HEK293 (cell line): ENCODE data around the gene AGGF1.
A peak's percentile ranks its signal among the peaks of the same experiment; 100 is the strongest.
"Not testable (repeated sequence)": the region's sequence is repeated elsewhere in the genome, so short reads cannot be mapped to it uniquely, and the experiment has no call there.

Experiments used
- CTCF ChIA-PET: fragments of 350-600 bp; formaldehyde crosslinking; extraction: SDS; loops from one replicate; lab custom pipeline; 2021; ENCODE audit warnings: antibody characterized with exemption; lab: Yijun Ruan, JAX
- POLR2A ChIA-PET: fragments of 300-600 bp; formaldehyde crosslinking; extraction: SDS; loops from one replicate; lab custom pipeline; 2020; ENCODE audit warnings: antibody characterized with exemption, inconsistent platforms; lab: Yijun Ruan, JAX
- H3K27ac ChIP-seq: fragments of 200-500 bp; sonication (Bioruptor generic); 2 replicates; pipeline ENCODE4 v1.5.1; 2014; ENCODE audit warnings: low read depth, low read length, control low read depth, inconsistent platforms; ENCODE audit errors: extremely low read depth
- H3K36me3 ChIP-seq, 2 experiments: fragments of 200-500 bp in 1 of 2; sonication (Bioruptor generic) in 1 of 2; 1 replicate in 1 of 2; 2 replicates in 1 of 2; pipeline ENCODE4 v1.5.1; 2014 to 2017; ENCODE audit warnings: inconsistent platforms in 2 of 2, low read length in 2 of 2; ENCODE audit not compliant: control insufficient read depth in 2 of 2, insufficient read depth in 1 of 2
- H3K4me1 ChIP-seq: fragments of 200-500 bp; sonication (Bioruptor generic); 2 replicates; pipeline ENCODE4 v1.5.1; 2014; ENCODE audit warnings: mild to moderate bottlenecking, low read length, inconsistent platforms; ENCODE audit not compliant: control insufficient read depth, insufficient read depth
- H3K4me3 ChIP-seq: 2 replicates; pipeline ENCODE4 v1.5.1; 2011; ENCODE audit warnings: low read depth, mild to moderate bottlenecking, control low read depth, low read length, moderate library complexity
- H3K9me3 ChIP-seq: fragments of 200-500 bp; sonication (Bioruptor generic); 2 replicates; pipeline ENCODE4 v1.5.1; 2014; ENCODE audit warnings: low read depth, low read length, inconsistent platforms; ENCODE audit not compliant: control insufficient read depth, insufficient read depth
- GLI2 ChIP-seq: fragments of 450-650 bp; formaldehyde crosslinking; IDR thresholded peaks from 2 replicates; pipeline ENCODE4; 2017; ENCODE audit warnings: missing biosample characterization, missing genetic modification characterization, low read depth, borderline replicate concordance
- HOXC10 ChIP-seq: sonication (generic); formaldehyde crosslinking; IDR thresholded peaks from 2 replicates; pipeline ENCODE4 v1.8.1; 2023; ENCODE audit warnings: mild to moderate bottlenecking, missing genetic modification reagents
- KLF16 ChIP-seq: fragments of 450-650 bp; formaldehyde crosslinking; IDR thresholded peaks from 2 replicates; pipeline ENCODE4 v1.5.1; 2017; ENCODE audit warnings: missing biosample characterization, missing genetic modification characterization
- ZBTB8A ChIP-seq: fragments of 450-650 bp; formaldehyde crosslinking; IDR thresholded peaks from 2 replicates; pipeline ENCODE4 v1.5.1; 2016; ENCODE audit warnings: missing biosample characterization, missing genetic modification characterization
- ZFP41 ChIP-seq: fragments of 450-650 bp; formaldehyde crosslinking; IDR thresholded peaks from 2 replicates; pipeline ENCODE4 v1.5.1; 2016; ENCODE audit warnings: missing biosample characterization, missing genetic modification characterization, borderline replicate concordance
- ZIC2 ChIP-seq: fragments of 450-650 bp; formaldehyde crosslinking; IDR thresholded peaks from 2 replicates; pipeline ENCODE4 v1.5.1; 2016; ENCODE audit warnings: missing biosample characterization, missing genetic modification characterization
- ZNF138 ChIP-seq: fragments of 450-650 bp; formaldehyde crosslinking; IDR thresholded peaks from 2 replicates; pipeline ENCODE4 v1.5.1; 2016; ENCODE audit warnings: missing biosample characterization, missing genetic modification characterization, borderline replicate concordance
- ZNF202 ChIP-seq: fragments of 450-650 bp; formaldehyde crosslinking; IDR thresholded peaks from 2 replicates; pipeline ENCODE4 v1.5.1; 2016; ENCODE audit warnings: missing biosample characterization, missing genetic modification characterization, borderline replicate concordance
- ZNF214 ChIP-seq: fragments of 450-650 bp; formaldehyde crosslinking; IDR thresholded peaks from 2 replicates; pipeline ENCODE4 v1.5.1; 2017; ENCODE audit warnings: missing biosample characterization, mild to moderate bottlenecking, missing genetic modification characterization, borderline replicate concordance
- ZNF223 ChIP-seq: fragments of 450-650 bp; formaldehyde crosslinking; IDR thresholded peaks from 2 replicates; pipeline ENCODE4 v1.5.1; 2016; ENCODE audit warnings: missing biosample characterization, missing genetic modification characterization
- ZNF266 ChIP-seq: fragments of 450-650 bp; formaldehyde crosslinking; IDR thresholded peaks from 2 replicates; pipeline ENCODE4 v1.5.1; 2016; ENCODE audit warnings: missing biosample characterization, missing genetic modification characterization, low read depth
- ZNF292 ChIP-seq: fragments of 450-650 bp; formaldehyde crosslinking; IDR thresholded peaks from 2 replicates; pipeline ENCODE4 v1.5.1; 2016; ENCODE audit warnings: low read depth, missing biosample characterization, missing genetic modification characterization, borderline replicate concordance
- ZNF302 ChIP-seq: fragments of 450-650 bp; formaldehyde crosslinking; IDR thresholded peaks from 2 replicates; pipeline ENCODE4 v1.5.1; 2016; ENCODE audit warnings: missing biosample characterization, missing genetic modification characterization, low read depth
- ZNF335 ChIP-seq: fragments of 450-650 bp; formaldehyde crosslinking; conservative IDR thresholded peaks from 2 replicates; pipeline ENCODE4 v1.5.1; 2016; ENCODE audit warnings: missing biosample characterization, missing genetic modification characterization
- ZNF510 ChIP-seq: fragments of 450-650 bp; formaldehyde crosslinking; IDR thresholded peaks from 2 replicates; pipeline ENCODE4 v1.5.1; 2018; ENCODE audit warnings: mild to moderate bottlenecking, missing genetic modification characterization, missing biosample characterization; ENCODE audit not compliant: insufficient replicate concordance
- ZNF549 ChIP-seq: fragments of 450-650 bp; IDR thresholded peaks from 2 replicates; pipeline ENCODE4 v1.5.1; 2018; ENCODE audit warnings: missing biosample characterization, missing genetic modification characterization, mild to moderate bottlenecking, inconsistent platforms, moderate library complexity
- ZNF560 ChIP-seq: fragments of 450-650 bp; formaldehyde crosslinking; IDR thresholded peaks from 2 replicates; pipeline ENCODE4 v1.5.1; 2017; ENCODE audit warnings: missing biosample characterization, missing genetic modification characterization, borderline replicate concordance
- ZNF585B ChIP-seq: fragments of 450-650 bp; formaldehyde crosslinking; IDR thresholded peaks from 2 replicates; pipeline ENCODE4 v1.5.1; 2016; ENCODE audit warnings: missing biosample characterization, missing genetic modification characterization
- TF ChIP-seq, protein P1 (sequence below): fragments of 450-650 bp; formaldehyde crosslinking; IDR thresholded peaks from 2 replicates; pipeline ENCODE4 v1.5.1; 2016; ENCODE audit warnings: missing biosample characterization, missing genetic modification characterization
- TF ChIP-seq, protein P2 (sequence below): fragments of 450-650 bp; formaldehyde crosslinking; IDR thresholded peaks from 2 replicates; pipeline ENCODE4 v1.5.1; 2017; ENCODE audit warnings: missing biosample characterization, missing genetic modification characterization
- TF ChIP-seq, protein P3 (sequence below): fragments of 450-650 bp; formaldehyde crosslinking; IDR thresholded peaks from 2 replicates; pipeline ENCODE4 v1.5.1; 2017; ENCODE audit warnings: missing biosample characterization, mild to moderate bottlenecking, missing genetic modification characterization, moderate library complexity

The AGGF1 gene

GRCh38 chr5:77076961-77077828 lies 47.0 kb downstream of the AGGF1 start (continued):
- TF ChIP-seq ZNF266 (tag by site-specific recombination) (no peak), ZBTB8A (tag by site-specific recombination) (peak; percentile 88), ZFP41 (tag by site-specific recombination) (no peak), ZNF585B (no peak), ZNF335 (tag by site-specific recombination) (peak; percentile 70), ZIC2 (tag by site-specific recombination) (peak; percentile 19; the same call in 1 of the 2 replicates), ZNF302 (tag by site-specific recombination) (no peak), ZNF510 (tag by site-specific recombination) (no peak), ZNF138 (tag by site-specific recombination) (no peak)
- TF ChIP-seq, protein P1, sequence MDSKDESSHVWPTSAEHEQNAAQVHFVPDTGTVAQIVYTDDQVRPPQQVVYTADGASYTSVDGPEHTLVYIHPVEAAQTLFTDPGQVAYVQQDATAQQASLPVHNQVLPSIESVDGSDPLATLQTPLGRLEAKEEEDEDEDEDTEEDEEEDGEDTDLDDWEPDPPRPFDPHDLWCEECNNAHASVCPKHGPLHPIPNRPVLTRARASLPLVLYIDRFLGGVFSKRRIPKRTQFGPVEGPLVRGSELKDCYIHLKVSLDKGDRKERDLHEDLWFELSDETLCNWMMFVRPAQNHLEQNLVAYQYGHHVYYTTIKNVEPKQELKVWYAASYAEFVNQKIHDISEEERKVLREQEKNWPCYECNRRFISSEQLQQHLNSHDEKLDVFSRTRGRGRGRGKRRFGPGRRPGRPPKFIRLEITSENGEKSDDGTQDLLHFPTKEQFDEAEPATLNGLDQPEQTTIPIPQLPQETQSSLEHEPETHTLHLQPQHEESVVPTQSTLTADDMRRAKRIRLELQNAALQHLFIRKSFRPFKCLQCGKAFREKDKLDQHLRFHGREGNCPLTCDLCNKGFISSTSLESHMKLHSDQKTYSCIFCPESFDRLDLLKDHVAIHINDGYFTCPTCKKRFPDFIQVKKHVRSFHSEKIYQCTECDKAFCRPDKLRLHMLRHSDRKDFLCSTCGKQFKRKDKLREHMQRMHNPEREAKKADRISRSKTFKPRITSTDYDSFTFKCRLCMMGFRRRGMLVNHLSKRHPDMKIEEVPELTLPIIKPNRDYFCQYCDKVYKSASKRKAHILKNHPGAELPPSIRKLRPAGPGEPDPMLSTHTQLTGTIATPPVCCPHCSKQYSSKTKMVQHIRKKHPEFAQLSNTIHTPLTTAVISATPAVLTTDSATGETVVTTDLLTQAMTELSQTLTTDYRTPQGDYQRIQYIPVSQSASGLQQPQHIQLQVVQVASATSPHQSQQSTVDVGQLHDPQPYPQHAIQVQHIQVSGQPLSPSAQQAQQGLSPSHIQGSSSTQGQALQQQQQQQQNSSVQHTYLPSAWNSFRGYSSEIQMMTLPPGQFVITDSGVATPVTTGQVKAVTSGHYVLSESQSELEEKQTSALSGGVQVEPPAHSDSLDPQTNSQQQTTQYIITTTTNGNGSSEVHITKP (tag by site-specific recombination): no peak

GRCh38 chr5:77077829-77078176 lies 47.6 kb downstream of the AGGF1 start:
- Histone ChIP-seq H3K27ac (peak overlapping the region; percentile 85; the same call in 1 of the 2 replicates), H3K36me3 (peaks cover 0 to 27% of the 10 kb centered on the region in 2 experiments; a peak in 2 of 3 replicates), H3K4me3 (peak overlapping the region; percentile 34; the same call in 1 of the 2 replicates), H3K9me3 (no peaks in the 10 kb centered on the region), H3K4me1 (peaks cover 3% of the 10 kb centered on the region)
- TF ChIP-seq ZIC2 (tag by site-specific recombination) (no peak), HOXC10 (no peak), ZNF223 (tag by site-specific recombination) (0 out of 2 replicates have a peak, but pooled peaks have one; percentile 36), ZNF214 (no peak)
- POLR2A ChIA-PET: interaction anchor here (1.6 to 1.9 kb wide), 3 partner anchors 8 to 48 kb away, joined by 4 to 10 read pairs (median 10); partner anchors contain the start of genes AGGF1 and ZBED3
- CTCF ChIA-PET: interaction anchor here (0.6 to 2.6 kb wide), 16 partner anchors 9 to 653 kb away, joined by 3 to 33 read pairs (median 4); partner anchors contain the start of gene ZBED3

- H3K4me1 ChIP-seq, POLR2A ChIA-PET, H3K27ac ChIP-seq, H3K9me3 ChIP-seq, H3K4me3 ChIP-seq: not testable (repeated sequence)
- CTCF ChIA-PET: interaction anchor here (0.5 to 1.2 kb wide), 3 partner anchors 412 to 672 kb away, joined by 3 to 4 read pairs (median 3); partner anchors contain the start of gene WDR41
- peaks cover 0 to 37% of the 10 kb centered on the region in 2 experiments; a peak in 2 of 3 replicates for H3K36me3 ChIP-seq
Observed at GRCh38 chr5:77080479-77080878, 50.3 kb downstream of the AGGF1 start.

- H3K4me1 ChIP-seq: peaks cover 3% of the 10 kb centered on the region
- no peak for TF ChIP-seq ZNF292 (tag by site-specific recombination)
- TF ChIP-seq, protein P2, sequence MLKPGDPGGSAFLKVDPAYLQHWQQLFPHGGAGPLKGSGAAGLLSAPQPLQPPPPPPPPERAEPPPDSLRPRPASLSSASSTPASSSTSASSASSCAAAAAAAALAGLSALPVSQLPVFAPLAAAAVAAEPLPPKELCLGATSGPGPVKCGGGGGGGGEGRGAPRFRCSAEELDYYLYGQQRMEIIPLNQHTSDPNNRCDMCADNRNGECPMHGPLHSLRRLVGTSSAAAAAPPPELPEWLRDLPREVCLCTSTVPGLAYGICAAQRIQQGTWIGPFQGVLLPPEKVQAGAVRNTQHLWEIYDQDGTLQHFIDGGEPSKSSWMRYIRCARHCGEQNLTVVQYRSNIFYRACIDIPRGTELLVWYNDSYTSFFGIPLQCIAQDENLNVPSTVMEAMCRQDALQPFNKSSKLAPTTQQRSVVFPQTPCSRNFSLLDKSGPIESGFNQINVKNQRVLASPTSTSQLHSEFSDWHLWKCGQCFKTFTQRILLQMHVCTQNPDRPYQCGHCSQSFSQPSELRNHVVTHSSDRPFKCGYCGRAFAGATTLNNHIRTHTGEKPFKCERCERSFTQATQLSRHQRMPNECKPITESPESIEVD (tag by site-specific recombination): peak; percentile 95
- TF ChIP-seq ZFP41 (tag by site-specific recombination): no peak
- no peak for TF ChIP-seq ZNF202 (tag by site-specific recombination)
- TF ChIP-seq ZNF560 (tag by site-specific recombination): no peak
- TF ChIP-seq, protein P3, sequence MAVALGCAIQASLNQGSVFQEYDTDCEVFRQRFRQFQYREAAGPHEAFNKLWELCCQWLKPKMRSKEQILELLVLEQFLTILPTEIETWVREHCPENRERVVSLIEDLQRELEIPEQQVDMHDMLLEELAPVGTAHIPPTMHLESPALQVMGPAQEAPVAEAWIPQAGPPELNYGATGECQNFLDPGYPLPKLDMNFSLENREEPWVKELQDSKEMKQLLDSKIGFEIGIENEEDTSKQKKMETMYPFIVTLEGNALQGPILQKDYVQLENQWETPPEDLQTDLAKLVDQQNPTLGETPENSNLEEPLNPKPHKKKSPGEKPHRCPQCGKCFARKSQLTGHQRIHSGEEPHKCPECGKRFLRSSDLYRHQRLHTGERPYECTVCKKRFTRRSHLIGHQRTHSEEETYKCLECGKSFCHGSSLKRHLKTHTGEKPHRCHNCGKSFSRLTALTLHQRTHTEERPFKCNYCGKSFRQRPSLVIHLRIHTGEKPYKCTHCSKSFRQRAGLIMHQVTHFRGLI (tag by site-specific recombination): no peak
- no peak for TF ChIP-seq ZNF549 (tag by site-specific recombination)
- TF ChIP-seq KLF16 (tag by site-specific recombination): no peak
- no peak for TF ChIP-seq GLI2
Observed at GRCh38 chr5:77080905-77081304, 50.7 kb downstream of the AGGF1 start.

More at GRCh38 chr5:77080905-77081304, 50.7 kb downstream of the AGGF1 start:
- H3K27ac ChIP-seq: no peak overlapping the region
- ChIA-PET CTCF (interaction anchor here (0.7 to 1.2 kb wide), 2 partner anchors 412 to 546 kb away, joined by 3 read pairs; partner anchors contain the start of gene WDR41), POLR2A (no interaction called here)
- no peaks in the 10 kb centered on the region for H3K9me3 ChIP-seq
- H3K36me3 ChIP-seq: peaks cover 0 to 37% of the 10 kb centered on the region in 2 experiments; a peak in 2 of 3 replicates
- no peak overlapping the region for H3K4me3 ChIP-seq
